ENCODE data around the gene TAS2R30. TPM values are rescaled to one million over a fixed set of nuclear protein-coding genes. Genes with fewer than 3 reads are reported as not detected.

The TAS2R30 gene
- total RNA-seq, 2 experiments from 2014 or later, result 1.4 to 2.3 TPM

GRCh38 chr12:11171969-11172675 lies 37.7 kb upstream of the TAS2R30 start:
- Mint-ChIP-seq H3K9me3 (no peaks in the 10 kb centered on the region), H3K4me3 (peak overlapping the region; percentile 93), H3K36me3 (ENCODE audit: low read depth) (peaks cover 50% of the 10 kb centered on the region), H3K27me3 (no peaks in the 10 kb centered on the region), H3K4me1 (ENCODE audit: low read depth) (peaks cover 50% of the 10 kb centered on the region), H3K27ac (peak overlapping the region; percentile 97)
- DNase-seq, result no peak
- no peak for ATAC-seq
- TF ChIP-seq, protein P1, sequence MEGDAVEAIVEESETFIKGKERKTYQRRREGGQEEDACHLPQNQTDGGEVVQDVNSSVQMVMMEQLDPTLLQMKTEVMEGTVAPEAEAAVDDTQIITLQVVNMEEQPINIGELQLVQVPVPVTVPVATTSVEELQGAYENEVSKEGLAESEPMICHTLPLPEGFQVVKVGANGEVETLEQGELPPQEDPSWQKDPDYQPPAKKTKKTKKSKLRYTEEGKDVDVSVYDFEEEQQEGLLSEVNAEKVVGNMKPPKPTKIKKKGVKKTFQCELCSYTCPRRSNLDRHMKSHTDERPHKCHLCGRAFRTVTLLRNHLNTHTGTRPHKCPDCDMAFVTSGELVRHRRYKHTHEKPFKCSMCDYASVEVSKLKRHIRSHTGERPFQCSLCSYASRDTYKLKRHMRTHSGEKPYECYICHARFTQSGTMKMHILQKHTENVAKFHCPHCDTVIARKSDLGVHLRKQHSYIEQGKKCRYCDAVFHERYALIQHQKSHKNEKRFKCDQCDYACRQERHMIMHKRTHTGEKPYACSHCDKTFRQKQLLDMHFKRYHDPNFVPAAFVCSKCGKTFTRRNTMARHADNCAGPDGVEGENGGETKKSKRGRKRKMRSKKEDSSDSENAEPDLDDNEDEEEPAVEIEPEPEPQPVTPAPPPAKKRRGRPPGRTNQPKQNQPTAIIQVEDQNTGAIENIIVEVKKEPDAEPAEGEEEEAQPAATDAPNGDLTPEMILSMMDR (IDR thresholded peaks at IDR 0.05), result no peak
- POLR2A ChIA-PET, result interaction anchor here (0.6 to 2.6 kb wide), 7 partner anchors 10 to 975 kb away, joined by 3 to 10 read pairs (median 5); no protein-coding TSS in a partner anchor
- intact Hi-C loops (cut with micrococcal nuclease), result no loop called here
- CTCF ChIA-PET, result interaction anchor here (1.0 to 2.5 kb wide), 3 partner anchors 12 to 28 kb away, joined by 3 to 11 read pairs (median 5); no protein-coding TSS in a partner anchor

GRCh38 chr12:11171145-11171968 lies 36.9 kb upstream of the TAS2R30 start, which contains the start of gene SMIM10L1:
Gene SMIM10L1, plus strand, starts transcription at chr12:11171194. Its CDS starts 163 bp downstream, at chr12:11171357.
- ATAC-seq (peak; percentile 98), DNase-seq (peak; percentile 95)
- Mint-ChIP-seq H3K4me3 (peak within 1 kb of the TSS; percentile 93), H3K36me3 (ENCODE audit: low read depth) (peaks cover 56% of the 10 kb centered on the region), H3K9me3 (no peaks in the 10 kb centered on the region), H3K4me1 (ENCODE audit: low read depth) (peaks cover 53% of the 10 kb centered on the region), H3K27ac (peak within 1 kb of the TSS; percentile 97), H3K27me3 (no peaks in the 10 kb centered on the region)
- ChIA-PET POLR2A (interaction anchor here (0.6 to 2.6 kb wide), 8 partner anchors 9 to 976 kb away, joined by 3 to 10 read pairs (median 4); no protein-coding TSS in a partner anchor), CTCF (interaction anchor here (0.7 to 2.5 kb wide), 5 partner anchors 11 to 400 kb away, joined by 3 to 11 read pairs (median 3); no protein-coding TSS in a partner anchor)
- TF ChIP-seq, protein P1 (IDR thresholded peaks at IDR 0.05), result no peak
- intact Hi-C loops (cut with micrococcal nuclease), result no loop called here

GRCh38 chr12:11170810-11171144 lies 36.3 kb upstream of the TAS2R30 start:
- peak overlapping the region; percentile 93 for H3K4me3 Mint-ChIP-seq
- peaks cover 59% of the 10 kb centered on the region for H3K4me1 Mint-ChIP-seq (ENCODE audit: low read depth)
- H3K9me3 Mint-ChIP-seq, result no peaks in the 10 kb centered on the region
- peak overlapping the region; percentile 97 for H3K27ac Mint-ChIP-seq
- intact Hi-C loops (cut with micrococcal nuclease), result no loop called here
- CTCF ChIA-PET, result interaction anchor here (0.7 to 2.5 kb wide), 4 partner anchors 11 to 400 kb away, joined by 3 to 11 read pairs (median 3); no protein-coding TSS in a partner anchor
- POLR2A ChIA-PET, result interaction anchor here (0.6 to 2.6 kb wide), 4 partner anchors 8 to 127 kb away, joined by 3 to 10 read pairs (median 5); no protein-coding TSS in a partner anchor
- ATAC-seq, result no peak
- H3K27me3 Mint-ChIP-seq, result no peaks in the 10 kb centered on the region
- no peak for DNase-seq
- H3K36me3 Mint-ChIP-seq (ENCODE audit: low read depth), result peaks cover 59% of the 10 kb centered on the region
- TF ChIP-seq, protein P1 (IDR thresholded peaks at IDR 0.05), result no peak

DNA sequence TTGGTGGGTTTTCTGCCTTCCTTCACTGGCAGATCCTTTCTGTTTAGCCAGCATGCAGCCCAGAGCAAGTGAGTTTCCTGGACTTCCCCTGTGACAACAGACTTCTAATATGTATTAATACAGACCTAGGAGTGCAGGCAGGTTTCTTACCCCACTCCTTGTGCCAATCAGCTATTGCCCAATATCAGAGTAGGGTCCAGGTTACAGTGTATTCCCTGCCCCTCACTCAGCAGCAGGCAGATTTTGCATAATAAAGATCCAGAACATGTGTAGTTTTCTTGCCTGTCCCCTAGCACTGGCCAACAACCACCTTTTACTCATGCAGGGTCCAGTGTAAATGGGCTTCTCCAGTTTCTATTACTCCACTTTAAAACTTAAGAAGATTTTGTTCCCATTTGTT lies 31.9 kb upstream of the TAS2R30 start:
- CTCF ChIA-PET, result interaction anchor here (1.7 kb wide), 1 partner anchor 320 kb away, joined by 3 read pairs; no protein-coding TSS in a partner anchor
- no peaks in the 10 kb centered on the region for H3K27me3 Mint-ChIP-seq
- TF ChIP-seq, protein P1 (IDR thresholded peaks at IDR 0.05), result no peak
- H3K4me1 Mint-ChIP-seq (ENCODE audit: low read depth), result peaks cover 62% of the 10 kb centered on the region
- H3K27ac Mint-ChIP-seq, result no peak overlapping the region
- DNase-seq, result no peak
- POLR2A ChIA-PET, result no interaction called here
- H3K4me3 Mint-ChIP-seq, result no peak overlapping the region
- no peak for ATAC-seq
- peaks cover 61% of the 10 kb centered on the region for H3K36me3 Mint-ChIP-seq (ENCODE audit: low read depth)
- no peaks in the 10 kb centered on the region for H3K9me3 Mint-ChIP-seq
- intact Hi-C loops (cut with micrococcal nuclease), result no loop called here

Data from activated CD8-positive, alpha-beta T cell treated with anti-CD3 and anti-CD28 coated beads for 36 hours (primary cell).